ENCODE measurements around the gene GNAI2.
"Not testable (repeated sequence)": the region's sequence is repeated elsewhere in the genome, so short reads cannot be mapped to it uniquely, and the experiment has no call there.

The GNAI2 gene

DNA sequence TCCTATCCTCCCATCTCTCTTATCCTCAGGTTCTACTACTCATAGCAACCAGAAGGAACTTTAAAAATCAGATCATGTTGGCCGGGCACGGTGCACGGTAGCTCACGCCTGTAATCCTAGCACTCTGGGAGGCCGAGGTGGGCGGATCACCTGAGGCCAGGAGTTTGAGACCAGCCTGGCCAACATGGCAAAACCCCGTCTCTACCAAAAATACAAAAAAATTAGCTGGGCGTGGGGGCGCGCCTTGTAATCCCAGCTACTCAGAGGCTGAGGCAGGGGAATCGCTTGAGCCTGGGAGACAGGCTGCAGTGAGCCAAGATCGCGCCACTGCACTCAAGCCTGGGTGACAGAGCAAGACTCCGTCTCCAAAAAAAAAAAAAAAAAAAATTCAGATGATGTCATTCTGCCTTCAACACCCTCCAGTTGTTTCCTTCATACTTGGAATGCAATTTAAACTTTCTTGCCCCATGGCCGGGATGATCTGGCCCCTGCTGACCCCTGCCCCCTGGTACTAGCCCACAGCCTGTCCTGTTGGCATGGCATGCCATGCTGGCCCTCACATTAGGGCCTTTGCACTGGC is 7.7 kb upstream of the GNAI2 start:
- DNase-seq = not testable (repeated sequence)

DNA sequence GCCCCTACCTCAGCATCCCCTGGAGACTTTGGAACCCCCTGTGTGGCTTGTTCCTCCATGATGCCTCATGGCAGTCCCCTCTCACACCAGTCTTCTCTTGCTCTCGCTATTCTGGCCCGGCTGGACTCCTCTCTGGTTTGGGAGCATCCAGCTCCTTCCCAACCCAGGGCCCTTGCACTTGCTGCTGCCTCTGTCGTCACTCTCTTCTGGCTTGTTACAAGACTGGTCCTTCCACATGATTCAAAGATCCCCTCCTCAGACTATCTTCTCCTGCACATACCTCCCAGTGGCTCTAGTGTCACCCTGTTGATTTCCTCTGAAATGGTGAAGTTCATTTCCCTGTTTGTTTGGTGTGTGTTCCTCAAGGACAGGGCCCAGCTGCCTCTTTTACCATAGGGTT is 6.5 kb upstream of the GNAI2 start:
- no peak for DNase-seq

DNA sequence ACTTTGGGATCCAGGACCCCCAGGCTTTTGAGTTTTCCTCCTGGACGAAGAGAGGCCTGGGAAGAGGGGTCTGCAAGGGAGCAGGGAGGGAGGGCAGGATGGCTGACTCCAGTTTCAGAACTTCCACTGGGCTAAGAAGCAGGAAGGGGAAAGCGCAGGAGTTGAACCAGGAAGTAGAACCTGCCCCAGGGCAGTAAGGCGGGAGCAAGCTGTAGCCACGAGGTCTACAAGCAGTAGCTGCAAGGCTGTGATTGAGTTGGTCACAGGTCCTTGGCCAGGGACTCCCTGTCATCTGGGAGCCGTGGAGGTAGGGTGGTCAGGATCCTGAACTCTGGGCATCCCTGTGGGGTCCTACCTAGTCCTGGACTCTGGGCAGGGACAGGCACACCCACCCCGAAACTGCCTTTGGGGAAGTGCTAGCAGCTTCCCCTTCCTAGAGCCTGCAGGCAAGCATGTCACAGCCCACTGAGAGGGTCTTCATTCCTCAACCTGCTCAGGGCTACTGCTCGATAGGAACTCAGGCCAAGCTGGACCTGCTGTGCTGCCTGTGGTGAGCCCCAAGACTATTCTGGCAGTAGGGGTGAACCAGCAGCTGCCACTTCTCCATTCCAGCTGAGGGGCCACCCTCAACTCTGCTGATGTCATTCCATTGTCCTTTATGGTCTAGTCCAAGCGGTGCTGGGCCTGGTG is 5.8 kb upstream of the GNAI2 start:
- no peak for DNase-seq

DNA sequence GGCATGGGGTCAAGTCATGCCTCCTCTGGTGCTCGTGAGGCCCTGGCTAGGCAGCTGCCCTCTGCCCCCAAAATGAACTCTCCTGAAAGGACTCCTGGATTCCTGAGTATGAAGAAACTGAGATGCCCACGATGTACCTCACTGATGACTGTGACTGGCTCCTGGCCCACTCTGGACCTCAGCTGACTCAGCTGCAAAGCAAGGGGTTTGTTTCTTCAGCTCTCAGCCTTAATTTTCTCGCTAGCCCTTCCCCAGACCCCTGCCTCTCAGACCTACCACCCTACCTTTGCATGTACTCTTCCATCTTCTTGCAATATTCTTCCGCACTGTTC is 5.2 kb upstream of the GNAI2 start:
- no peak for DNase-seq

DNA sequence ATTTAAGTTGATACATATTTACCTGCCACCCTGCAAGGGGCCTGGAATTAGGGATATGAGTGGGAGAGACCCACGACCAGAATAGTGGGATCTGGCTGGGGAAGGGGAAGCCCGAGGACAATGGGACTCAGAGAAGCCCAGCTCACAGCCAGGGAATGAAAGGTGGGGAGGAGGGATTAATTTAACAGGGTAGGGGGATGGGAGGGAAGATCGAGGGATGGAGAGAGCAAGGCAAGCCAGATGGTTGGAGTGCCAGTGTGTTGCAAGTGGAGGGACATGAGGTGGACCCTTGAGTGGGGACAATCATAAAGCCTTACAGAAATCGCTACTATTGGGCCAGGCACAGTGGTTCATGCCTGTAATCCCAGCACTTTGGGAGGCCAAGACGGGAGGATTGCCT is 4.4 kb upstream of the GNAI2 start:
- no peak for DNase-seq

DNA sequence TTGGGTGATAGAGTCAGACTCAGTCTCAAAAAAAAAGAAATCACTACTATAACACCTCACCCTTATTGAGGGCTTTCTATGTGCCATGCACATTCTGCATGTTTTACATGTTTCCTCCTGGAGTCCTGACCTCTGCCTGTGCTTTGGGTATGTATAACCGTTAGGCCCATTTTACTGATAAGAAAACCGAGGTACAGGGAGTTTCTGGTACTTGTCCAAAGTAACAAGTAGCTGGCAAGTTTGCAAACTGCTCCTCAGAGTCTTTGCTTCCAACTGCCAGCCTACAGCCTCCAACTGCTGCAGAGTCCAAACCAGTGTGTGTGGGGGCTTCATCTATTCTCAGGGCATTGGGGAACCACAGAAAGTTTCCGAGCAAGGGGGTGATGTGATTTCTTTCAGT is 3.7 kb upstream of the GNAI2 start:
- no peak for DNase-seq

DNA sequence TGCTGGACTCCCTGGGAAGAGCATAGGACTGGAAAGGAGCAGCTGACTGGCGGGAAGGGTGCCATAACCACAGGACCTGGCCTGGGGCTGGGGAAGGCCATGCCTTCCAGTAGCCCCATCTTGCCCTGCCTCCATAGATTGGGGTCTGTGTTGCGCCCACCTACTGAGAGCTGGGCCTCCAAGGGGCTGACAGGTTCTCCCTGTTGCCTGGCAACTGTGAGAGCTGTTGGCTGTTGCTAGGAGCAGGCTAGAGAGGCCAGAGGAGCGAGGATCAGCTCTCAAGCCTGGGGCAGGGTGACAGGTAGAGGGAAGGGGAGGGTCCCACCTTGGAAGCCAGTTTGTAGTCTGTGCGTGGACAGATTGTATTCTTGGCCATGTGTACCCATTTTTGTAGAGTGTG is 2.8 kb upstream of the GNAI2 start:
- DNase-seq = no peak

DNA sequence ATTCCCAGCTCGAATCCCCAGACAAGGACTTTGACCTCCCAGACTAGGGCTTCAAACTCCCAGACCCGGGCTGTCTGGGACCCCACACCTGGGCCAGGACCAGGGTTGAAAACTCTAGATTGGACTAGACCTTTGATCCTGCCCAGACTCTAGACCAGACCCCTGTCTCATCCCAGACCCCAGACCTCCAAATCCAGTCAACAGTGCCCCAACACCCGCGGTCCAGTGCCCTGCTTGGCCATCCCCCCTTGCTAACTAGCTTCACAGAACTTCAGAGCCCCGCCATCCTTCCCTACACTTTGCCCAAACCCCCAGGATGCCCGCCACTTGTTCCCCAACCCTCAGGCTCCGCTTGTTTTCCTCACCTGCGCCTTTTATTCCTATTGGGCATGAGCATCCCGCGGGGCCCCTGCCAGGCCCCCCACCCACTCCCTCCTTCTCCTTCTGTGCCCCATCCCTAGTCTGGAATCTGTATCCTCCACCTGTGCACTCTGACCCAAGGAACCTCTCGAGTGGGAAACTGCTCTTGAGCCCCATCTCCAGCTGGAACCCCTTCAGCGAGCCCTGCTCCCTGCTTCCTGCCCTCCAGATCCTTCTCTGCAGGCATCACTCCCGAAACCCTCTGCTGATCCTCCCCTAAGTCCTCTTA is 604 bp downstream of the GNAI2 start:
- DNase-seq = no peak

DNA sequence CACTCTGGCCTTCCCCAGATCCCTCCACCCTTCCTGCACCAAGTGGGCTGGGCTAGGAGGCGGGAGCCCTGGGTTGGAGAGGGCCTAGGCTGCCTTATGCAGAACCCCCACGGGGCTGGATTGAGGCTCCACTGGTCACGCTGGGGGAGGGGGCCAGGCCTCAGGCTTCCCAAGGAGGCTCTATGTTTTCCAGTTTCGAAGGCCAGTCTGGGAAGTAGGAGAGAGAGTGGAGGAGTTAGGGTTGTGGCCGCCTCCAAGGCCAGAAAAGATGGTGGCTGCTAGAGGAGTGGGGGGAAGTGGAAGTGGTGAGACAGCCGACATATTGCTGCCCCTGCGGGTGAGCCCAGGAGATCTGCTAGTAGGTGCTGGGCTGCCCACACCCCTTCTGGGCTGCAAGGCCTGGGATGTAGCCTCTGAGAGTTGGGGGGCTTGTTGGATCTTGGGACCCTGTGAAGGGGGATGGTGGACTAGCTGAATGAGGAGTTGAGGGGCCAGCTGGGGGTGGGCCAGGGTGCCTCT is 1.2 kb downstream of the GNAI2 start:
- no peak for DNase-seq

DNA sequence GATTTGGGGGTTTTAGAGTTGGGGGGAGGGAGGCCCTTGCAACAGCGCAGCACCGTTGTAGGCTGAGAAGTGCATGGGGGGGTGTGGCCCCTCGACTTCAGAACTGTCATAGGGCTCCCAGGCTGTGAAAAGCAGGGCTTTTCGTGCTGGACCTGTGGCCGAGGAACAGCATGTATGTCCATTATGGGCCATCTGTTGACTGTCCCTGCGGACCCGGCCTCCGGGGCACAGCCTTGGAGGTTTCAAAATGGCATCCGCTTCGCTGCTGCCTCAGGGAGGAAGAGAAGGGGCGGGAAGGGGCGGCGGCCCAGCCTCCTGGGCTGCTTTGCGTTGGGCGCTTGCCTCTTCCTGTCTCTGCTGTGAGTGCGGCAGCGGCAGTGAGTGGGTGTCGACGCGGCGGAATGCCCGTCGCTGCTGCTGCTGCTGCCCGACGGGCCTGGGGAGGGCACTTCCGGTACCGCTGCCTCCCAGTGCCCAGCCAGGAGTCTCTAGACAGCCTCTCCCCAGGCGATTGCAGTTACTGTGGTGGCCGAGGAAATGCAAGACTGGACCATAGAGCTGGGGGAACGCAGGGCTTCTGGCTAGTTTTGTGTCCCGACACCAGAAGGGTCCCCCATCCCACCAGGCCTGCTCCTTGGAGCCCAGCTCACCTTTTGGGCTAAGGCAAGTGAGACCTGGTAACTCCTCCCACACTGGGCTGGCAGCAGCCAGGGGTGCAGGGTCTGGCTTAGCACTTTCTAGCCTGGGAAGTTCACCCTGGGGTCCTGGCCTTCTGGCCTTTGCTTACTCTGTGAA is 1.9 kb downstream of the GNAI2 start:
- peak; percentile 83 to 85 for DNase-seq

DNA sequence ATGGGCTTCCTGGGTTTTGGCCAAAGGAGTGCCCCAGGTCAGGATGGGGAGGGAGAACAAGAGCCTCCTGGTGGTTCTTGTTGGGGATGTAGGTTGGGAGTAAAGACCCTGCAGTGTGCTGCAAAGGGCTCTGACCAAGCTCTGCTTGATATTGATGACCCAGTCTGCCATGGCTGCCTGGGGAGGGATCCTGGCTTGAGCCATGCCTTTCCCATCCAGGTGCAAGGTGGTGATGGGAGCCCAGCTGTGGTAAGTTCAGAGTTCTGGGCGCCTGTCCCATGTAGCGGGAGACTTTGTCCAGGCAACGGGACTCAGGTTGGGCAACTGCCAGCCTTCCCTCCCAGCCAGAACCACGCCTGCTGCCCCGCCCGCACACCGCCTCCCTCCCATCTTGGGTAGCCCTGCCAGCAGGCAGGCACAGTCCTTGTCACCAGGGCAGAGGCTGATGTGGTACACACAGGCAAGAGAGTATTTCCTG is 2.6 kb downstream of the GNAI2 start:
- no peak for DNase-seq

DNA sequence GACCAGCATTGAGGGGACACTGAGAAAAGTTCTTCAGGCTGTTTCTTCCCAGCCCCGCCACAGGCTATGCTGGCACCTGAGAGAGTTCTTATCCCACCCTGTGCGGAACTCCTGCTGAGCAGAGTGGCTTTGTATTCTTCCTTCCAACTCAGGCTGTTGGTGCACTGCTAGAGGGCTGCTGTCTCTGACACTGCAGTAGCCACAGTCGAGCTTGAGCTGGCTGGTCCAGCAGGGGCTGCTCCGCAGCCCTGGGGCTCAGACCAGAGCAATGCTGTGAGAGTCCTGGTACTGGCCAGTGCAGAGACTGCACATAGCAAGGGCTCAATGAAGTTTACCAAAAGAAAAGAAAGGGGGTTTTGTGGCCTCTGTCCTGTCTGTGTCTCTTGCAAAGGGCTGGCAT is 3.6 kb downstream of the GNAI2 start:
- DNase-seq = no peak

DNA sequence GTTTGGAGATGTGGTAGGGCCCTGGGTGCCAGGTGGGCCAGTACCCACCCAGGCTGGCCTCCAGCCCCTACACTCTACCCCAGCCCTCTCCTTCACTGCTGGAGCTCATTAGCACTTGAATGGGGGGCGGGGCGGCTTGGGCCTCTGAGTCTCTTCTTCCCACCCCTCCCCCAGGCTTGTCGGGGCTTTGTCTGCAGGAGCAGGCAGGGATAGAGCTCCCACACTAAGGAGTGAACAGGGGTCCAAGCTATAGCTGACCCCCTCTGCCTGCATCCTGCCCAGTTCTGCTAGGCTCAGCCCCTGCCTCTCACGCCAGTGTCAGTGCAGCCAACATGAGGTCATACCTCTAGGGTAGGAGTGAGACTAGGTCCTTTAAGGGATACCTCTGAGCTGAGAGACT is 5.2 kb downstream of the GNAI2 start:
- DNase-seq = no peak

DNA sequence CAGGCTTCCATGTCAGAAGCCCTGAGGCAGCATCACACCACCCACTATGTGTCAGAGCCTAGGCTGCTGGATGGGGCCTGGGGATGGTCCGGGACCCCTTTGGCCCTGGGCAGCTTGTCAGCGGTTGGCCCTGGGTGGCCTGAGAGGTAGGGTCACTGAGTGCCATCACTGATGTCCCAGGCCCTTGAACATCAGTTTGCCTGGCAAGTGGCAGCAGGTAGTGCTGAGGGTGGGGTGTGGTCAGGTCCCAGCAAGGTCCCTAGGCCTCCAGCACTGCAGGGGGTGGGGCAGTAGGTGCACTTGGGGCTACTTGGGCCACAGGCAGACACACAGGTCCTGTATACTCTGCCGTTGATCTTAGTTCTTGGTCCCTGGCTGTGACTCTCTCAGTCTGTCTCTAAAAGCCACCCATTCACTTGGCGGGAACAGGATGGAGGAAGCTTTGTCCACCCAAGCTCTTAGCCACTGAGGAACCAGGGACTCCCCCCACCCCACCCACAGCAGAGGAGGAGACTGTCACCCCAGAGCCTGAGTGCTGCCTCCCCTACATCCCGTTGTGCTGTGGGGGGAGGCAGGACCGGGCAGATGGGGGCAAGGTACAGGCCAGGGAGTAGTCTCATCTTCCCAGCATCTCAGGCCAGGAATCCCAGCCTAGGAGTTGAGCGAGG is 5.8 kb downstream of the GNAI2 start:
- no peak for DNase-seq

DNA sequence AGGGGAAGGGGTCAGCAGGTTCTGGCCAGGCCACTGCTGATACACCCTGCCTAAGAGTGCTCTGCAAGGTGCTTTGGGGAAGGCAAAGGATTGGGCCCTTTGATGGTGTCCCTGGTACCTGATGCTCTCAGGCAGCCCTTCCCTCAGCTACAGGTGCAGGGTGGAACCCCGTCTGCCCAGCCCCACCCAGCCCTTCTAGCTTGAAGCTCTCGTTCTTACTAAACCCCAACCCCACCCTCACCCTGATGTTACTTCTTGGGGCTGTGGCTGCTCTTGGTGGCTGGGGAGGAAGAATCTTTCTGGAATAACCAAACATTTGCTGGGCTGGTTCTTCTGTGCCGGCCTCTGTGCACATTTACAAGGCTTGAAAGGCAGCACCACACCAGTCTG is 6.4 kb downstream of the GNAI2 start:
- DNase-seq = no peak

DNA sequence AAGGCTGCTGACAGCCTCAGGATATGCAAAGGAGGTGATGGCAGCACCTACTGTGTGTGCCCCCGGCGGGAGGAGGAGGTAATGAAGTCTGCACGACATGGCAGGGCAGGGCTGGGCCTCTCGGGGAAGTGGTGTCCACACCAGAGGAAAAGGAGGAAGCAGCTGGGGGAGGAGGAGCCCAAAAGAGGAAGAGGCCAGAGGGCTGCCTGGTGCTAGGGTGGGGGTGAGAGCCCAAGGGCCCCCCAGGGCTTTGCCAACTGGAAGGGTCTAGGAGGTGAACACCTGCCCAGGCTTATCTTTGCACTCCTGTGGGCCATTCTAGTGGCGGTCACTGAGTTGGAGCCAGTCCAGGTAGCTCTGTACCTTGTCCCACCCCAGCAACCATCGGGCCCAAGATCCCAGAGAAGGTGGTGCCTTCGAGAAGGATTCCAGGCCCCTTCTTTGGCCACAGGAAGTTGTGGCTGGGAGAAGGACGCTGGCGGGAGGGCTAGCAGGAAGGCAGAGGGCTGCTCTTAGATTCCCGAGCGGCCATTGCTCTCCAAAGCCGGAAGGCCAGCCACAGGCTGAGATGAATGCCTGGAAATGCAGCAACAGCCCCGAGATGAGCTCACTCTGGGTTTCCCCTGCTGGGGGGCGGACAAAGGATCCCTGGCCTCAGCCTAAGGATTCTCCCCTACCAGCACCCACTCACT is 7.0 kb downstream of the GNAI2 start:
- peak in 1 of 2 experiments; percentile 32 for DNase-seq

DNA sequence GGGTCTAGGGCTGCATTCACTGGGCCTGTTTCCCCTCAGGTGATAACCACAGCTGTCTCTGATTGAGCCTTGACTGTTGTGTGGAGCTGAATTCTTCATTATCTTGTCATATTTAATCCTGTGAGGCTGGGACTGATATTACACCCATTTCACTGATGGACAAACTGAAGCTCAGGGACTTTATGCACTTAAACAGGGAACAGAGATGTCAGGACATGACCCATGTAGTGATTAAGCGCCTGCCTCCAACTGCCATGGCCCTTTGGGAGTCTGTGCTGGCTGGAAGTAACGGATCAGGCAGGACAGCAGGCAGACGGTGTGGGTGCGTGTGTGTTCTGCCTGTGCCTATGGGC is 7.5 kb downstream of the GNAI2 start:
- DNase-seq = no peak

DNA sequence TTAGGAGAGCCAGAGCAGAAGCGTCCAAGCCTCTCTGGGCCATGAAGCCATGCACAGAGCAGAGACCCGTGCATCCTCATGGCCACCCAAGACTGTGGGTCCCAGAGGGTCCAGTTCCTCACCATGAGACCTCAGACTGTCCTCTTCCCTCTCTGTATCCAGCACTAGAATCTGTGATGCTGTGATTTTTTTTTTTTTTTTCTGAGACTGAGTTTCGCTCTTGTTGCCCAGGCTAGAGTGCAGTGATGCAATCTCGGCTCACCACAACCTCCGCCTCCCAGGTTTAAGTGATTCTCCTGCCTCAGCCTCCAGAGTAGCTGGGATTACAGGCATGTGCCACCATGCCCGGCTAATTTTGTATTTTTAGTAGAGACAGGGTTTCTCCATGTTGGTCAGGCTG is 8.8 kb downstream of the GNAI2 start:
- not testable (repeated sequence) for DNase-seq

DNA sequence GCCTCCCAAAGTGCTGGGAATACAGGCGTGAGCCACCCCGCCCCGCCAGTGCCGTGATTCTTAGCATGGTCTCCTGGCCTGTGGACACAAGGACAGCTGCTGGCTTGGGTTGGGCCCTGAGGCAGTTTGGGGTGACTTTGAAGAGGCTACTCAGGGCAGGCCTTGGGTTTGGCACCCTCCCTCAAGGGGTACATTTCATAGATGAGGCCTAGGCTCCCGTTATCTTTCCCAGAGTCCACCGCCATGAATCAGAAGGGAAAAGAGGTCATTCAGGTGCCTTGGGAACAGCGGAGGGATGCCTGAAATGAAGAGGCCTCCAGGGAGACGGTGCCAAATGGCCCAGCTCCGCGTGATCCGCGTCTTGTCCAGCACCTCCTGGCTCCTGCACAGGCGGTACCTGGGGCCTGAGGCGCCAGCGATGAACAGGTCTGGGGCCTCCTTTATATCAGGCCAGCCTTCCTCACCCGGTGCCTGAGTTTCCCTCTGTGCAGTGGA is 9.3 kb downstream of the GNAI2 start:
- DNase-seq = no peak

DNA sequence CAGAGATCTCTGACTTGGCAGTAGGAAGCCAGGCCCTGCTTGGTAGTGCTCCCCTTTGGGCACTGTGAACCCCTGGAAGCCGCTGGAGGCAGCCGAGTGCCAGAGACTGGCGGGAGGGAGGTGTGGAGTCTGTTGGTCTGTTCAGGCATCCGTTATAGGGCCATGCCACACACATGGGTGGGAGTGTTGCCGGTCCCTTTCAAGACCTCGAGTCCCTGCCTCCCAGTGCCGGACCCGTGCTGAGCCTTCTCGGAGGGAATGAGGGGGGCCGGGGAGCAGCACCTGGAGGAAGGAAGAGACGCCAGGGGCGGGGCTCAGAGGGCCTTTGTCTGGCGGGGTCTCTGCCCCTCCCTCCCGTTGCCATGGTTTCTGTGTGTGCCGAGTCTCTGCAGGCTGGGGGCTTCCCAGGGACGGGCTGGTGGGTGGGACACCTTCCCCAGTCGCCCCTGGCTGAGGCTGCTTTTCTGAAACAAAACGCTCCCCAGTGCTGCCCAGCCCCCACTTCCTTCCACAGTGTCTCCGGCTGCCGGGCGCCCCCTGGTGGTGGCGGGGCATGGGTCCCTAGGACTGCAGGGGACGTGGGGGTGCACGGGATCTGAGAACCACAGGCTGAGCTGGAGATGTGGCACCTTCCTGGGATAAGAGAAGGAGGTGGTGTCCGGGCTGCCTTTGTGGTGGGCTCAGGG is 10.0 kb downstream of the GNAI2 start:
- DNase-seq = peak; percentile 88 to 97

DNA sequence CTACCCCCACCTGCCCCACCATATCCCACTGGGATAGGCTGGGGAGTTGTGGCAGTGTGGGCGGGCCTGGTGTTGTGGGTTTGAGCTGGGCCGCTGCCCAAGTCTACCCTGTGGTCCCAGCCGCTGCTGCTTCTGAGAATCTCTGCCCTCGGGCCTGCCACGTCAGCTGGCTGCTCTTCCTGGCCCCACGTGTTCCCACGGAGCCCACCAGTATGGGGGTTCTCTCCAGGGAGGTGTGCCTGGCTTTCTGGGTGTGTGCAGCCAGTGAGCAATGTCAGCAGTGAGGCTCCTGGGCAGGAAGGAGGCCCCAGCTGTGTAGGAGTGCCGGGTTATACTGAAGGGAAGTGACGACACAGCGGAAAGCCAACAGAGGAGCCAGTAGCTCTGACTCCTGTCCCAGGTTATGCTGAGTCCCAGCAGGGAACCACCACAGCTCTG is 10.5 kb downstream of the GNAI2 start:
- peak; percentile 73 to 89 for DNase-seq

DNA sequence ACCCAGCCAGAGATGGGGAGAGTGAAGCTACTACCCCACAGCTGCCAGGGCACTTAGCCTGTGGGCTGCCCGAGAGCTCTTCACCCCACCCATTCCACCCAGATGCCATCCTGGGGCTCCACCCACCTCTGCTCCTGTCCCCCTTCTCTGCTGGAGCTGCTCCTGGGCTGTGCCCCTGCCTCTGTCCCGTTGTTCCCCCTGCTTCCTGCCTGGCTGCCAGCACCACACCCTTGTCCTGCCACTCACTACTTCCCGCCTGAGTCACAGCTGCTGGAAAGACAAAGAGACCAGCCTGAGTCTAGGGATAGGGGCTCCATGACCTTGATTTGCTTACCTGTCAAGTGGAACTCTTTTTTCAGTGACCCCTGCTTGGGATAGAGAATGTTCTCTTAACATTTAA is 12.4 kb downstream of the GNAI2 start:
- DNase-seq = no peak

Measured in stimulated activated CD4-positive, alpha-beta T cell treated with anti-CD3 and anti-CD28 coated beads, Interleukin-4, amount 100 ng/mL, for 4 hours (primary cell).